ENCODE results near the gene SRF. TPM values are rescaled to one million over a fixed set of nuclear protein-coding genes. Genes with fewer than 3 reads are reported as not detected.
"Not testable (repeated sequence)": the region's sequence is repeated elsewhere in the genome, so short reads cannot be mapped to it uniquely, and the experiment has no call there.

The SRF gene
- total and polyA plus RNA-seq, 2 donors (not counting 1 experiment from before 2014, with no cell fraction given), result 16.0 to 32.3 TPM

- no peak for TF ChIP-seq EZH2 (IDR thresholded peaks at IDR 0.05; ENCODE audit: low read length, missing control alignments)
- Histone ChIP-seq H3K9me3 (ENCODE audit: control insufficient read depth, insufficient read depth, low read depth, low read length) (no peaks in the 10 kb centered on the region), H3K79me2 (ENCODE audit: control insufficient read depth, insufficient read depth, low read length) (no peaks in the 10 kb centered on the region), H3K4me2 (ENCODE audit: extremely low read depth, insufficient read depth, low read length) (no peak overlapping the region), H3K4me1 (ENCODE audit: control insufficient read depth, extremely low read depth, insufficient read depth, low read length) (no peaks in the 10 kb centered on the region), H3K36me3 (ENCODE audit: control insufficient read depth, insufficient read depth, low read length) (no peaks in the 10 kb centered on the region), H3K9ac (ENCODE audit: insufficient read depth, low read length) (no peak overlapping the region), H3K27me3 (ENCODE audit: control insufficient read depth, insufficient read depth, low read length) (no peaks in the 10 kb centered on the region), H3K4me3 (replicated peaks in 1 of 4; ENCODE audit: control extremely low read depth in 1 of 4, insufficient read depth in 1 of 4, low read depth in 3 of 4, low read length in 4 of 4) (no peak overlapping the region), H3K27ac (ENCODE audit: insufficient read depth, low read length) (no peak overlapping the region), H2AFZ (ENCODE audit: low read length) (no peak overlapping the region), H4K20me1 (ENCODE audit: control insufficient read depth, extremely low read depth, insufficient read depth, low read length) (no peaks in the 10 kb centered on the region)
- DNase-seq (ENCODE audit: low read depth in 2 of 2), result no peak
Measured at GRCh38 chr6:43138267-43138666, 32.8 kb upstream of the SRF start.

GRCh38 chr6:43139973-43140372 lies 31.1 kb upstream of the SRF start:
- H3K79me2 ChIP-seq (ENCODE audit: control insufficient read depth, insufficient read depth, low read length); H4K20me1 ChIP-seq (ENCODE audit: control insufficient read depth, extremely low read depth, insufficient read depth, low read length); DNase-seq (ENCODE audit: low read depth in 2 of 2); H2AFZ ChIP-seq (ENCODE audit: low read length); H3K27me3 ChIP-seq (ENCODE audit: control insufficient read depth, insufficient read depth, low read length); H3K36me3 ChIP-seq (ENCODE audit: control insufficient read depth, insufficient read depth, low read length); H3K4me3 ChIP-seq (replicated peaks in 1 of 4; ENCODE audit: control extremely low read depth in 1 of 4, insufficient read depth in 1 of 4, low read depth in 3 of 4, low read length in 4 of 4); H3K9me3 ChIP-seq (ENCODE audit: control insufficient read depth, insufficient read depth, low read depth, low read length); H3K9ac ChIP-seq (ENCODE audit: insufficient read depth, low read length); H3K4me1 ChIP-seq (ENCODE audit: control insufficient read depth, extremely low read depth, insufficient read depth, low read length); H3K27ac ChIP-seq (ENCODE audit: insufficient read depth, low read length); H3K4me2 ChIP-seq (ENCODE audit: extremely low read depth, insufficient read depth, low read length): not testable (repeated sequence)

- H3K36me3 ChIP-seq (ENCODE audit: control insufficient read depth, insufficient read depth, low read length), result peaks cover 5% of the 10 kb centered on the region
- no peaks in the 10 kb centered on the region for H4K20me1 ChIP-seq (ENCODE audit: control insufficient read depth, extremely low read depth, insufficient read depth, low read length)
- H3K27me3 ChIP-seq (ENCODE audit: control insufficient read depth, insufficient read depth, low read length), result no peaks in the 10 kb centered on the region
- H3K79me2 ChIP-seq (ENCODE audit: control insufficient read depth, insufficient read depth, low read length), result no peaks in the 10 kb centered on the region
- H3K4me2 ChIP-seq (ENCODE audit: extremely low read depth, insufficient read depth, low read length), result no peak overlapping the region
- DNase-seq (ENCODE audit: low read depth in 2 of 2), result no peak
- H3K9me3 ChIP-seq (ENCODE audit: control insufficient read depth, insufficient read depth, low read depth, low read length), result no peaks in the 10 kb centered on the region
- H3K9ac ChIP-seq (ENCODE audit: insufficient read depth, low read length), result no peak overlapping the region
- H3K27ac ChIP-seq (ENCODE audit: insufficient read depth, low read length), result no peak overlapping the region
- H3K4me1 ChIP-seq (ENCODE audit: control insufficient read depth, extremely low read depth, insufficient read depth, low read length), result peaks cover 2% of the 10 kb centered on the region
- TF ChIP-seq CTCF (conservative IDR thresholded peaks at IDR 0.05 in 1 of 2, IDR thresholded peaks at IDR 0.05 in 1 of 2; ENCODE audit: low read depth in 1 of 2, low read length in 2 of 2), result no peak
- TF ChIP-seq EZH2 (IDR thresholded peaks at IDR 0.05; ENCODE audit: low read length, missing control alignments), result no peak
- no peak overlapping the region for H2AFZ ChIP-seq (ENCODE audit: low read length)
- no peak overlapping the region for H3K4me3 ChIP-seq (replicated peaks in 1 of 4; ENCODE audit: control extremely low read depth in 1 of 4, insufficient read depth in 1 of 4, low read depth in 3 of 4, low read length in 4 of 4)
Measured at GRCh38 chr6:43141644-43142043, 29.4 kb upstream of the SRF start.

GRCh38 chr6:43142101-43142500 lies 29.0 kb upstream of the SRF start:
- Histone ChIP-seq H3K4me2 (ENCODE audit: extremely low read depth, insufficient read depth, low read length) (no peak overlapping the region), H3K4me3 (replicated peaks in 1 of 4; ENCODE audit: control extremely low read depth in 1 of 4, insufficient read depth in 1 of 4, low read depth in 3 of 4, low read length in 4 of 4) (no peak overlapping the region), H3K9ac (ENCODE audit: insufficient read depth, low read length) (no peak overlapping the region), H3K27me3 (ENCODE audit: control insufficient read depth, insufficient read depth, low read length) (no peaks in the 10 kb centered on the region), H2AFZ (ENCODE audit: low read length) (no peak overlapping the region), H3K79me2 (ENCODE audit: control insufficient read depth, insufficient read depth, low read length) (no peaks in the 10 kb centered on the region), H3K4me1 (ENCODE audit: control insufficient read depth, extremely low read depth, insufficient read depth, low read length) (peaks cover 2% of the 10 kb centered on the region), H3K36me3 (ENCODE audit: control insufficient read depth, insufficient read depth, low read length) (peaks cover 5% of the 10 kb centered on the region), H3K9me3 (ENCODE audit: control insufficient read depth, insufficient read depth, low read depth, low read length) (no peaks in the 10 kb centered on the region), H3K27ac (ENCODE audit: insufficient read depth, low read length) (no peak overlapping the region), H4K20me1 (ENCODE audit: control insufficient read depth, extremely low read depth, insufficient read depth, low read length) (no peaks in the 10 kb centered on the region)
- DNase-seq (ENCODE audit: low read depth in 2 of 2), result no peak
- TF ChIP-seq CTCF (conservative IDR thresholded peaks at IDR 0.05 in 1 of 2, IDR thresholded peaks at IDR 0.05 in 1 of 2; ENCODE audit: low read depth in 1 of 2, low read length in 2 of 2), result no peak
